WI38 (cell line): ENCODE results near the gene SPATA9.
"Not testable (repeated sequence)": the region's sequence is repeated elsewhere in the genome, so short reads cannot be mapped to it uniquely, and the experiment has no call there.

Experiments used
- H3K4me3 ChIP-seq: 2 replicates; pipeline ENCODE4 v1.5.1; 2011; ENCODE audit warnings: low read depth, mild to moderate bottlenecking, control low read depth, low read length
- TF ChIP-seq, protein P1 (sequence below): IDR thresholded peaks from 2 replicates; pipeline ENCODE4 v1.5.1; 2012; ENCODE audit warnings: low read depth, mild to moderate bottlenecking, control low read depth, low read length

Gene SPATA9

GRCh38 chr5:95633671-95634070 is 49.1 kb downstream of the SPATA9 start:
- TF ChIP-seq, protein P1, sequence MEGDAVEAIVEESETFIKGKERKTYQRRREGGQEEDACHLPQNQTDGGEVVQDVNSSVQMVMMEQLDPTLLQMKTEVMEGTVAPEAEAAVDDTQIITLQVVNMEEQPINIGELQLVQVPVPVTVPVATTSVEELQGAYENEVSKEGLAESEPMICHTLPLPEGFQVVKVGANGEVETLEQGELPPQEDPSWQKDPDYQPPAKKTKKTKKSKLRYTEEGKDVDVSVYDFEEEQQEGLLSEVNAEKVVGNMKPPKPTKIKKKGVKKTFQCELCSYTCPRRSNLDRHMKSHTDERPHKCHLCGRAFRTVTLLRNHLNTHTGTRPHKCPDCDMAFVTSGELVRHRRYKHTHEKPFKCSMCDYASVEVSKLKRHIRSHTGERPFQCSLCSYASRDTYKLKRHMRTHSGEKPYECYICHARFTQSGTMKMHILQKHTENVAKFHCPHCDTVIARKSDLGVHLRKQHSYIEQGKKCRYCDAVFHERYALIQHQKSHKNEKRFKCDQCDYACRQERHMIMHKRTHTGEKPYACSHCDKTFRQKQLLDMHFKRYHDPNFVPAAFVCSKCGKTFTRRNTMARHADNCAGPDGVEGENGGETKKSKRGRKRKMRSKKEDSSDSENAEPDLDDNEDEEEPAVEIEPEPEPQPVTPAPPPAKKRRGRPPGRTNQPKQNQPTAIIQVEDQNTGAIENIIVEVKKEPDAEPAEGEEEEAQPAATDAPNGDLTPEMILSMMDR: no peak
- no peak overlapping the region for H3K4me3 ChIP-seq

DNA sequence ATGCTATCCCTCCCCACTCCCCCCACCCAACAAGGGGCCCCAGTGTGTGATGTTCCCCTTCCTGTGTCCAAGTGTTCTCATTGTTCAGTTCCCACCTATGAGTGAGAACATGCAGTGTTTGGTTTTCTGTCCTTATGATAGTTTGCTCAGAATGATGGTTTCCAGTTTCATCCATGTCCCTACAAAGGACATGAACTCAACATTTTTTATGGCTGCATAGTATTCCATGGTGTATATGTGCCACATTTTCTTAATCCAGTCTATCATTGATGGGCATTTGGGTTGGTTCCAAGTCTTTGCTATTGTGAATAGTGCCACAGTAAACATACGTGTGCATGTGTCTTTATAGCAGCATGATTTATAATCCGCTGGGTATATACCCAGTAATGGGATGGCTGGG is 49.8 kb downstream of the SPATA9 start:
- not testable (repeated sequence) for H3K4me3 ChIP-seq

- no peak overlapping the region for H3K4me3 ChIP-seq
- TF ChIP-seq, protein P1: no peak
These were observed 50.7 kb downstream of the SPATA9 start for GRCh38 chr5:95631991-95632675.

DNA sequence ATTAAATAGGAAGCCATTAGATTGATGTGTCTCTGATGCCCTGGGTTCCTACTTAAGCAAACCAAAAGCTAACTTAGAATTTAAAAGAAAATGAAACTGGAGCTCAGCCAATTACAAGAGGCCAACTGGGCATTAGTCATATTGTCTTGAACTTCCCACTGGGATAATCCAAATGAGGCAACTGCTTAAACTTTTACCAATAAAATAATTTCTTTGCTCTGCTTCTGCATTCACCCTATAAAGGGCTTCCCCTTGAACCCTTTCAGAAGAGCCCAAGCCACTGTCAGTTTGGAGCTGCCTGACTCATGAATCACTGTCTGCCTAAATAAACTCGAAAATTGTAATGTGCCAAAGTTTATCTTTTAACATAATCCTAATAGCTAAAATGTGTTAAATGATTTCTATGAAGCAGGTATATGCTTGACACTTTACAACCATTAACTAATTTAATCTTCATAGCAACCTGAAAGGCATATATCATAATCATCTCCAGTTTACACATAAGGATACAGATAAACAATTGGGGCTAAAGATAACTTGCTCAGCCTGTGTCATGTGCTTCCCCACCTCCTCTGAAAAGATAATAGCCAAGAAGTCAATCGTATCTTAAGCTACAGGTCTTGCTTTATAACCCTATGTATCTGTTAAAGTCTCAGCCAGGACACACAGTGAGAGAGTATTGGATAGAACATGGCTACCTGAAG is 51.4 kb downstream of the SPATA9 start:
- H3K4me3 ChIP-seq: no peak overlapping the region
- TF ChIP-seq, protein P1: no peak

DNA sequence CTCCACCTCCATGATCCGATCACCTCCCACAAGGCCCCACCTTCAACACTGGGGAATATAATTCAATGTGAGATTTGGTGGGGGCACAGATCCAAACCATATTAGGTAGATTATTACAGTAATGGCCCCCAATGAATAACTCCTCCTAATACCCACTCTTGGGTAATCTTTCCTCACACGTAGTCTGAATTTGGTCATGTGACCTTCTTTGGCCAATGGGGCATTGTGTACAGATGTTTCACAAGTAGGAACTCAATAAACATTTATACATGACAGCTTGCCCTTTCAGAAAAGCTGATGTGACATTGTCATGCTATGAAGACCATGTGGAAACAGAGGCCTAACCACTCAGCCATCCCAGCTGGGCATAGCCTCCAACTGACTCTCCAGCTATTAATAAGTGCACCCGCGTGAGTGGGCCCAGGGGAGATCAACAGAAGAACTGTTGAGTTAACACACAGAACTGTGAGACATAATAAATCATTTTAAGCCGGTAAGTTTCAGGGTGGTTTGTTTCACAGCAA is 52.3 kb downstream of the SPATA9 start:
- no peak overlapping the region for H3K4me3 ChIP-seq
- TF ChIP-seq, protein P1: no peak

- no peak overlapping the region for H3K4me3 ChIP-seq
- TF ChIP-seq, protein P1: no peak
These were observed 53.9 kb downstream of the SPATA9 start for GRCh38 chr5:95628933-95629332.

- no peak overlapping the region for H3K4me3 ChIP-seq
- TF ChIP-seq, protein P1: no peak
These were observed 54.6 kb downstream of the SPATA9 start for GRCh38 chr5:95627971-95628810.
